ENCODE measurements around the gene NADK2.

DNA sequence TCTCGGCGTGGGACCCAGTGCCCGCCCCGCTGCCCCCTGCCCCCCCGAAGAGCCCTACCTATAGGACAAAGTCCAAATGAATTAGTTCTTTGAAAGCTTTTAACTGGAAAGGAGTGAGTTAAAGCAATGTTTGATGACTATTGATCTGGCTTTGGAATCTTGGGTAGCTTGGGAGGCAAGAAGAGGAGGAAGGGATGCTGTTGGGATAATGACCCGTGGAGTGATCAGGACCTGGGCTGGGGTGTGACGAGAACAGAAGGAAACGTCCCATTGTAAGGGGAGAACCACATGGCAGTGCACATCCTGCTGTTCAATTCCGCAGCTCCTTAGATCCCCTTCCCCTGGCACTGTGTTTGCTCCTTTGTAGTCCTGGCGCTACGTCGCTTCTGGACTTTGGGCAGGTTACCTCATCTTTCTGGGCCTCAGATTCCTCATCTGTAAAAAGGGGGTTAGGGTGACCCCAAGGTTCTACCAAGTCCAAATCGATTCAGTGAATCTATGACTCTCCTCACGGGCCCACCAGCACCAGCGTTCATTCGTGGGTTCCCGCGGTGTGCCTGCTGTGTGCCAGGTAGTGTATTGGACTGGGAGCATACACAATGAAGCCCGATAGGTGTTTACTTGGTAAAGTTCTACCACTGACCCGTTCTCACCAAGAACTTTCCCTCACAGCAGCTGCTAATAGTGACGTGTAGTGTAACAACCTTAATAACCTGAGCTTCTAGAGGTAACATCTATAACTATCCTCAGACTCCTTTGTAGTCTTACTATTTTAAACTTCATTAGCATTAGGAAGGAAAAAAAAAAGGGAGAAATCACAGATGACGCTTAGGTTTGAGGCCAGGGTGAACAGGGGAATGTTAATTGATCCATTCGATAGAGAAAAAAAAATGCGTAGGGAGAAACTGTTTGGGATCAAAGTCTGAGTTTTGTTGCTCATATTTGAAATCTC is 1.1 kb upstream of the NADK2 start:
- TF ChIP-seq CTCF (IDR thresholded peaks at IDR 0.05) (no peak), EZH2 (IDR thresholded peaks at IDR 0.05) (no peak)

All from neural progenitor cell (in vitro differentiated cells).